Testis (tissue), 2 donors: ENCODE data around the gene HSF2BP.
"Not testable (repeated sequence)": the region's sequence is repeated elsewhere in the genome, so short reads cannot be mapped to it uniquely, and the experiment has no call there.

Experiments used
- POLR2A ChIP-seq: fragments of 450-650 bp; IDR thresholded peaks from one replicate; pipeline ENCODE4 v1.6.1; 2017; ENCODE audit warnings: antibody characterized with exemption, mild to moderate bottlenecking, moderate library complexity
- TF ChIP-seq, protein P1 (sequence below), 3 experiments: fragments of 450-650 bp in 2 of 3; fragments of 200-600 bp in 1 of 3; sonication (generic) in 1 of 3; IDR thresholded peaks; one replicate each; pipeline ENCODE4 v1.5.1; 2016 to 2019; ENCODE audit warnings: antibody characterized with exemption in 3 of 3, mild to moderate bottlenecking in 2 of 3, moderate library complexity in 1 of 3

DNA sequence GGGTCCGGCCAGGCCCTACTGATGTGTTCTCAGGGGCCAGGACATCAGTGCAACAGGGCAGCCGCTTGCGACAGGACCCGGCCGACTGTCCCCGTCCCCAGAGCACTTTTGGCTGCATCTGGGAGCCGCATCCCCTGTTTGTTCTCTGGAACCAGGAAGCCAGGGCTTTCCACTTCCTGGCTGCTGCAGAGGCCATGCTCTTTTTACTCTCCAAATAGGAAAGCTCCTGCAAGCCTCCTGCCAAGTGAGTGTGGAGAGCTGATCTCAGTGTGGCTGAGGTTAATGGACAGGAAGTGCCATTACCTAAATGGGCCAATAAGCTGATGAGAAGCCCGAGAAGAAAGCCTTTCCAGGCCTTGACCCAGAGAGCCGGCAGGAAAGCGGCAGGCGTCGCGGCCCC lies 180.1 kb downstream of the HSF2BP start:
- not testable (repeated sequence) for TF ChIP-seq POLR2A
- TF ChIP-seq, protein P1, sequence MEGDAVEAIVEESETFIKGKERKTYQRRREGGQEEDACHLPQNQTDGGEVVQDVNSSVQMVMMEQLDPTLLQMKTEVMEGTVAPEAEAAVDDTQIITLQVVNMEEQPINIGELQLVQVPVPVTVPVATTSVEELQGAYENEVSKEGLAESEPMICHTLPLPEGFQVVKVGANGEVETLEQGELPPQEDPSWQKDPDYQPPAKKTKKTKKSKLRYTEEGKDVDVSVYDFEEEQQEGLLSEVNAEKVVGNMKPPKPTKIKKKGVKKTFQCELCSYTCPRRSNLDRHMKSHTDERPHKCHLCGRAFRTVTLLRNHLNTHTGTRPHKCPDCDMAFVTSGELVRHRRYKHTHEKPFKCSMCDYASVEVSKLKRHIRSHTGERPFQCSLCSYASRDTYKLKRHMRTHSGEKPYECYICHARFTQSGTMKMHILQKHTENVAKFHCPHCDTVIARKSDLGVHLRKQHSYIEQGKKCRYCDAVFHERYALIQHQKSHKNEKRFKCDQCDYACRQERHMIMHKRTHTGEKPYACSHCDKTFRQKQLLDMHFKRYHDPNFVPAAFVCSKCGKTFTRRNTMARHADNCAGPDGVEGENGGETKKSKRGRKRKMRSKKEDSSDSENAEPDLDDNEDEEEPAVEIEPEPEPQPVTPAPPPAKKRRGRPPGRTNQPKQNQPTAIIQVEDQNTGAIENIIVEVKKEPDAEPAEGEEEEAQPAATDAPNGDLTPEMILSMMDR (IDR thresholded peaks at IDR 0.05), result not testable (repeated sequence)
